HG02885 (cell line): ENCODE measurements around the gene ISL2.

Source experiments
- ATAC-seq: cut with Tn5 transposase; IDR thresholded peaks from one replicate; pipeline ENCODE4 v1.9.1; 2021; ENCODE audit warnings: mild to moderate bottlenecking; ENCODE audit not compliant: unreplicated experiment, poor library complexity

The ISL2 gene

DNA sequence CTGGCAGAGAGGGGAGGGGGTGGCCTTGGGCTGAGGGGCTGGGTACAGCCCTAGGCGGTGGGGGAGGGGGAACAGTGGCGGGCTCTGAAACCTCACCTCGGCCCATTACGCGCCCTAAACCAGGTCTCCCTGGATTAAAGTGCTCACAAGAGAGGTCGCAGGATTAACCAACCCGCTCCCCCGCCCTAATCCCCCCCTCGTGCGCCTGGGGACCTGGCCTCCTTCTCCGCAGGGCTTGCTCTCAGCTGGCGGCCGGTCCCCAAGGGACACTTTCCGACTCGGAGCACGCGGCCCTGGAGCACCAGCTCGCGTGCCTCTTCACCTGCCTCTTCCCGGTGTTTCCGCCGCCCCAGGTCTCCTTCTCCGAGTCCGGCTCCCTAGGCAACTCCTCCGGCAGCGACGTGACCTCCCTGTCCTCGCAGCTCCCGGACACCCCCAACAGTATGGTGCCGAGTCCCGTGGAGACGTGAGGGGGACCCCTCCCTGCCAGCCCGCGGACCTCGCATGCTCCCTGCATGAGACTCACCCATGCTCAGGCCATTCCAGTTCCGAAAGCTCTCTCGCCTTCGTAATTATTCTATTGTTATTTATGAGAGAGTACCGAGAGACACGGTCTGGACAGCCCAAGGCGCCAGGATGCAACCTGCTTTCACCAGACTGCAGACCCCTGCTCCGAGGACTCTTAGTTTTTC lies 4.9 kb downstream of the ISL2 start:
- no peak for ATAC-seq

DNA sequence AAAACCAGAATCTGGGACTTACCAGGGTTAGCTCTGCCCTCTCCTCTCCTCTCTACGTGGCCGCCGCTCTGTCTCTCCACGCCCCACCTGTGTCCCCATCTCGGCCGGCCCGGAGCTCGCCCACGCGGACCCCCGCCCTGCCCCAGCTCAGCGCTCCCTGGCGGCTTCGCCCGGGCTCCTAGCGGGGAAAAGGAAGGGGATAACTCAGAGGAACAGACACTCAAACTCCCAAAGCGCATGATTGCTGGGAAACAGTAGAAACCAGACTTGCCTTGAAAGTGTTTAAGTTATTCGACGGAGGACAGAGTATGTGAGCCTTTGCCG lies 5.4 kb downstream of the ISL2 start:
- ATAC-seq, result no peak

DNA sequence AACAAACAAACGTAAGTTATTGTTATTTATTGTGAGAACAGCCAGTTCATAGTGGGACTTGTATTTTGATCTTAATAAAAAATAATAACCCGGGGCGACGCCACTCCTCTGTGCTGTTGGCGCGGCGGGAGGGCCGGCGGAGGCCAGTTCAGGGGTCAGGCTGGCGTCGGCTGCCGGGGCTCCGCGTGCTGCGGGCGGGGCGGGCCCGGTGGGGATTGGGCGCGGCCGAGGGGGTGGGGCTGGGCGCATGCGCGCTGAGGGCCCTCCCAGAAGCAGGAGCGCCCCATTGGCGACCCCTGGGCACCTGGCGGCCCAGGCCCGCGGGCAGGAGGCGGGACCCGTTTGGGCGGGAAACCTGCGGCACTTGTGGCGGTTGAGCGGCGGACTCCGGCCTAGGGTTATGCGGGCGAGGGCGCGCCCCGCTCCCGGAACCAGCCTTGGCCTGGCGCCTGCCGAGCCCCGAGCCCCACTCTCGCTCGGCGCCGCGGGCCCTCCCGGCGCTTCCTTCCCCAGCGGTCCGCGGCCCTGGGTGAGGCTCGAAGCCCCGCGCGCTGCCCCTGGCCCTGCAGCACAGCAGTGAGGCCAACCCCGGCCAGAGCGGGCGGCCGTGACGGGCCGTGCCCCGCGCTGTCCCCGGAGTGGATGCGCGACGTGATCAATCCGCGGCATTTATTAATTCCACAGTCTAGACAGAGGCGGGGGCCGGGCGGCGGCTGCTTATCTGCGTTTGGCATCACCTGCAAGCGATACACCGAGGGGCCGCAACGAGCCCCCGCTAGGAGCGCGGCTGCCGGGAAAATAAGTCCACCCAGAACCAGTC lies 6.0 kb downstream of the ISL2 start:
- no peak for ATAC-seq

DNA sequence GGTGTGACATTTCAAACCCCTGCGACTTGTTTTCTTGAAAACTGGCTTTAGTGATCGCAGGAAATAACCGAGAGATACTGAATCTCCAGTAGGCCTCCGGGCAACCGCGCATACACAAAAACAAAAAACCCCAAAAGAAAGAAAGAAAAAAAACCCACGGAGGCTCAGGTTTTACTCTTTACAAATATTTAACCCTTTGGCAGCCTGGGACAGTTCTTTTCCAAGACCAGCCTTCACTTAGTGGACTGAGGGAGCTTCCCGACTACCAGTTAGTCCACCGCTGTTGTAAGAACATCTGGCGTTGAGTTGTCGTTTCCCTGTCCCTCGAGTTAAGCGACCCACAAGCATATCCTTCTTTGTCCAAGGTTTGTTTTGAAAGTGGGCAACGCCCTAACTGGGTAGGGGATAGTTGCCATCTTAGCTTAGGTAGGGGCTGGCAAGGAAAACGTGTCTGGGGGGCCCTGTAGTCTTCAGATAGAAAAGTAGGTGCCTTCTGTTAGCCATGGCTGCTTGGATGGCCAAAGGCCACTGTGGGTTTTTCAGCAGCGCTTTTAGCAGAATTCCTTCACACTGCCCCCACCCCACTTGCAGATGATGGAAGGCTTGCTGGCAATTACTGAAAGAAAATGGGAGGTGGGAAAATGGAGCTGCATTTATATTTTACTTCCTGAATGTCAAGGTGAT lies 6.9 kb downstream of the ISL2 start:
- no peak for ATAC-seq

DNA sequence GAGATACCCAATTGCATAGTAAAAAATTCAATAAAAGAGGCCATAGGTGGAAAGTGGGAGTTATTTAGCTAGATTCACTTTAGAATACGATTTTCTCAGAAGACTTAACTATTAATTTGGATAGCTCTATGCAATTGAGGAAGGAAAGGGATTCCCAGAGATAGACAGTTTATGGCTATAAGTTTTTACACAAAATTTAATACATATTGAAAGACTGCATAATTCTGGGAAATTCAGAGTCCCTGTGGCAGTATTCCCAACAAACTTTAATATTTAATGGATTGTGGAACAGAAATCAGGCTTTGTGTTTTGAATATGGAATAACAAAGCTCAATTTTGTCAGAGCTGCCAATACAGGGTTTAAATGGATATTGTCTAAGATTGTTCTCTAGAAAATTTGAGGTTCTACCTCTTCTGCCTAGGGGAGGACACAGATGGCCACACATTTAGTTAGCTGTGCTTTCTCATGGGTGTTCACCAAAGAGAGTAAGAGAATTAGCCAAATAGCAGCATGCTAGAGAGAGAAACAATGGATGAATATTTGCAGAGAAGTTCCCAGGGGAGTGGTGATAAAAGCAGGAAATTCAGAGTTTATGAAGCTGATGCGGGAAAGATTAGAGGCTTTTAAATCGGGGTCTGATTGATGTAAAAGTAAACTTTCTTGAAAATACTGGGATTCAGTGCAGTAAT lies 8.5 kb downstream of the ISL2 start:
- ATAC-seq, result no peak

DNA sequence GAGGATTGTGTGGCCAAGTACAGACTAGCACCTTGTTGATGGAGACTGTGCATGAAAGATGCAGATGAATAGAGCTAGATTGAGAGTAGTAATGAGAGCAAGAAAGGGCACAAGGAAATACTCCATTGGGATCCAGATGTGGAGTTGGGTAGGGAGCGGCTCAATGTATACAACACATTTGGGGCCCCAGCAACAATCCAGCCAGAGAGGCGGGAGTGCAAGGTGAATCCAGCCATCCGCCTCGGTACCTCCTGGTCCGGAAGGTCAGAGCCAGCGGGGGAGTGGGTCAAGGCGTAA lies 9.0 kb downstream of the ISL2 start:
- ATAC-seq, result no peak

DNA sequence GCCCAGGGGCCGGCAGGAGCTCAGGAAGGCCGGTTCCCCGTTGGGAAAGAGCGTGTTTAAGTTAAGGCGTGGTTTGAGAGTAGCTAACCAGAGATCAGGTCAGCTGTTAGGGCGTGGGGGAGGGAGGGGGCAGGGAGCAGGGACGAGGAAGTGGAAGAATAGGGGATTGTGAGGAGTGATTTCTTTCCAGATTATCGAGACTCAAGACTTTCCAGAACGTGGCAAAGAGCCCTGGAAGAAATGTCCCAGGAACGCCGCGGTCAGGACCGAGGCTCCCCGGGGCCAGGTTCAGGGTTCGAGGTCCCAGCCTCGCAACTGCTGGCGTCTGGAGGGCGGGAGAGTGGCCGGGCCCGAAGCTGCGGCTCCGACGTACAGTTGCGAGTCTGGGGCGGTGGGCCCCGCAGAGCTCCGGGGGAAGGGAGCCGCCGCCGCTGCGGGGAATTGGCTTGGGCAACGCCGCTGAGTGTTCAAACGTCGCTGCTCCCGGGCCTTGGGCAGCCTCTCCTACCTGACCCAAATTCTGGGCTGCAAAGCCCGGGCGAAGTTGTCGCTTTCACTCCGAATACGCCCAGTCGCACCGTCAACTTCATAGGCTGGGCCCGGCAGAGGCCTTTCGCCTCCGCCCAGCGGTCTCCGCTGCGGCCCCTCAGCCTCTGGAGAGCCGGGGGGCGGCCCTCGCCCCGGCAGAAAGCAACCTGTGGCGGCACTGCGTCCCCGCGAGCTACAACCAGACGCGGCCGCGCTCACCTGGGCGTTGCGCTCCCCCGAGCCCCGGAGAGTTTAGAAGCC lies 9.5 kb downstream of the ISL2 start:
- ATAC-seq, result no peak

DNA sequence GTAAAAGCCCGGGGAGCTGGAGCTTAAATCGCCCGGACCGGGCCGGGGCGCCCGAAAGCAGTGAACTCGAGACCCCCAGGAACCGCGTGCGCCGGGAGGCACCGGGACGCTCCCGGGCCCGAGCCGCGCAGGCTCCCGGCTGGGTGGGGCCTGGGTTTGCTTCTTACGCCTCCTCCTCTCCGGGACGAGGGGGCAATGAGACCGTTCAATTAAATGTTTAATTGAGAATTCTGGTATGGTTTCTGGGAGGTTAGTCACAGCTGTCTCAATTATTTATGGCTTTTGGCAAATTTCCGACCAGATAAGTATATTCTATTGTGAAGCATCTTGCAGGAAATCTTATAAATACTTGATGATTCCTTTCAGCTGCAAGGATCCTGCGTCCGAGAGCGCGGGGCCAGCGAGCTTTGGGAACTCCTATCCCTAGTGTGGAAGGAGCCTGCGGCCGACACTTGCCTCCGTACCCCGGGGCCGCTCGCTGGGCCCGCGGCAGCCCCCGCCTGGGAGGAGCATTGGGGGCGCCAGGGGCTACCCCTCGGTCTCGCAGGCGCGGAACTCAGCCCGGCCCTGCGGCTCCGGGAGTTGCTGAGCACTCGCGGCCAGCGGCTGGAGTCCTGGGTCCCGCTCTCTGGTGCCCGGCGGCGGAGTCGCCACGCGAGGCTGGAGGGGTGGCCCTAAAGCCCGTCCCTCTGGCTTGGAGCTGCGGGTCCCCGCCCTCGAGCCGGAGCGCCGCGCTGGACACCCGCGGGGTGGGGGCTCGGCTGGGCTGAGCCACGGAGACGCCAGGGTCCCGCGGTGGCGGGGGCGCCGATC lies 10.3 kb downstream of the ISL2 start:
- no peak for ATAC-seq

DNA sequence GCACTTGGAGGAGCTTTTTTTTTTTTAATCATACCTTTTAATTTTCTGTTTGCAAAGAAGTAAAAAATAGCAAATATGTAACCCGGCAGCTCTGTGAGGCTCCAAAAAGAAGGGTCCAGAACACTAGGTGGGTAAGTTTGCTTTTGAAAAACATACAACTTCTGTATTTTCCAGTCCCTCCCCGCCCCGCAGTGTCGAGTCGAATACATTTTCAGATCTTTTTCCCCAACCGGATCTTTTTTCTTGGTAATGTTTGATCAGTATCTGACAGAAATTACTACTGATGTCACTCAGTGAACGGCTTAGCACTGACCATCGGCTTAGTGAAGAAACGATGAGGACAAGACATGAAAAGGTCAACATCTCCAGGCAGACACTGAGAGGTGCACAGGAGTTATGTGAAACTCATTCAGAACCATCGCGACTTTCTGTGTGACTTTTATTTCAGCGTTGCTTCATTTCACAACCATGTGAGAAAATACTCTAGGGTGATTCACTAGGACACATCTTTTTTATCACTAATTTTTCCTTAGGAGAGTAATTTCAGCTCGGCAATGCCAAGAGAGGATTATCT lies 11.0 kb downstream of the ISL2 start:
- no peak for ATAC-seq

DNA sequence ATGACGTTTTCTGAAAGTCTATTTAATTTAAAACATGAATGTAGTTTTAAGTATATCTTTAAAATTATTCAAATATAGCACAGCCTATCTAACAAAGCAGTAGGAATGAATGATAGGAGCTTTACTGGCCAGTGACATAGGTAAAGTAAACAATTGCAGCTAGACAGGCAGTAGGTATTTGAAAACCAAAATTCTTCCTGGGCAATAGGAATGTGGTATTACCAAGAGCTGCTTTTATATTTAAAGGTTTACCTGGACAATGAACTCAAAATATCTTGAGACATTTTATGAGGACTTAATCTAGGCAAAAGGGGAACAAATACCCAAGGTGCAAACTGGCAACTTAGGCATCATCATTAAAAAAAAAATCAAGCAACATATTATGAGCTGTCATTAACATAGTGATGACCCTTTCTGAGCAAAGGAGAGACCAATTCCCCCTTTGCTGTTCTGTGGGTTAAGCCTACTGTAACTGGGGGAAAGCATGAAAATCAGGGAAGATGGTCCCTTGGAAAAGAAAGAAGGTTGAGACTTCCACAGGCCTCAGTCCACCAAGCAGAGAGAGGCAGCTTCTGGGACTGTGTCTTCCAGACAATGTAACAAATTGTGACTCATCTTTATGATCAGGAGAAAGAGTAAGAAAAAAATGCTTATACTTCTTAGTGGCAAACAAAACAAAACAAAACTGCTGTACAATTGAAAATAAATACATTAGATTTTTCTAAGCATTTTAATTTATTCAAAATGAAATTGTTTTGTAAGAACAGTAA lies 12.9 kb downstream of the ISL2 start:
- no peak for ATAC-seq

DNA sequence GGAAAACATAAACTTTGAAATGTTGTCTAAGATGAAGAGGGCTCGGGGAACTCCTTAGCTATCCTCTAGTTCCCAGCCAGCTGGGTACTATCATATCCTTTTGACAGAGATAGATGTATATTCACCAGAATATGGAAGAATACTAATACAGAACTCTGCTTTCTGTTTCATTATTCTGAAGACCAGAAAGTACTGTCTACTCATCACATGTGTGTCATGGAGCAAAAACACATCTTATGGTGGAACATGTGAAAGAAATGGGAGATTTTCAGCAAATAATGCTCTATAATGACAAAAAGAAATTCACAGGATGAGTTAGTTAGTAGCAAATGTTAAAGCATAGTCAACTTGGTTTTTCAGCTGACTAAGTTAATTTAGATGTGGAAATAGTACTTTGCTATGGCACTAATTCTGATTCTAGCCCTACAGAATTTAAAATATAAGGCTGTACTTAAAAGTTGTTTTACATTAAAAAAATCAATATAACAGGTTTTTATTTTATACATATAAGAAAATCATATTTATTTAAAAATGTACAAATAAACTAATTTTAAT lies 16.5 kb downstream of the ISL2 start:
- ATAC-seq, result no peak

DNA sequence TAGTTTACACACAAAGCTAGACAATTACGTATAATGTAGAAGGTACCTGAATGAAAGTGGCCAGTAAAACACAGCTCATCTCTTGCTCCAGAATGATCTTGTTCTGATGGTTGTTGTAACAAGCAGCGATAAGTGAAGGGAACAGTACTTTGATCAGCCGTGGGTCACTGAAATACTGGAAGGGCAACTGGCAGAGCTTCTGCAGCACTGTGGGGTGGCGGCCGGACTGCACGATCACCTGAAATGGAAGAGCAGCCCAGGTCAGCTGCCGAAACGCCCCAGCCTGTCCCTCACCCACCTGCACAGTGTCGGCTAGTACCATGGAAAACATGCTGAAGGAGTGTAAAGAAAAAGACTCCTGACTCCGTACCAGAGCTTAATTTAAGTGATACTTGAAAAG lies 17.3 kb downstream of the ISL2 start:
- no peak for ATAC-seq

DNA sequence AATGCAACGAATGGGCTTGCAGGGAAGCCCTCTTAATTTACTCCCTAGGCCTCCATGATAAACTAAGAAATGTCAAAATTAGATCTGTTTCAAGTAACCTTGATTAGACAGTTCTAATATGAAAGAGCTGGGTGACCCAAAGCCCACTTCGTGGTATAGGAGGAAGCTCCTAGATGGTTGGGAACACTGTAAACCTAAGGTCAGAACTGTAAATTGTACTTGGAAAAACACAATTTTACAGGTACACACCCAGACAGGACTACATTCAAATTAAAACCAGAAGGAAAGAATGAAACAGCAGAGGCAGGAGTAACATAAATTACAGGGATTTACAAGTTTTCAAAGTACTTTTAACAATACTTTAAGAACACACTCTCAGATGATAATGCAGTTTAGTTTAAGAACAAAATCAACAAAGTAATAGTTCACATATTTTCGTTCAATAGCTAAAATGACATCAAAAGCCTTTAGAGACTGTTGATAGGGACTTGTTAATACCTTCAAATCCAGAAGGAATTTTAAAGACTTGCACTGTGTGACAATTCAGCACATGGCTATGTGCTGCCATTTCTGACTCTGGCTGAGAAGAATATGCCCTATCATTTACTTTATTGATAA lies 18.4 kb downstream of the ISL2 start:
- ATAC-seq, result no peak

DNA sequence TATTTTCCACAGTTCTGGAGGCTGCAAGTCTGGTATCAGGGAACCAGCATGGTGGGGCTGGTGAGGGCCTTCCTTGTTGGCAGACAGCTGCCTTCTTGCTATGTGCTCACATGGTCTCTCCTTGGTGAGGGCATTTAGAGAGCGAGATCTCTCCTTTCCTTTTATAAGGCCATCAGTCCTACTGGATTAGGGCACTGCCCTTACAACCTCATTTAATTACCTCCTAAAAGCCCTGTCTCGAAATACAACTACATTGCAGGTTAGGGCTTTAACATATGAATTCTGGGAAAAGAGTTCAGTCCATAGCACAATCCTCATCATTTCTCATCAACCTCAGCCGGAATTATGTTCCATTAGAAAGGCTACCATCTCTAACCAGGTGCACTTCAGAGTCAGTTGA lies 21.9 kb downstream of the ISL2 start:
- no peak for ATAC-seq

DNA sequence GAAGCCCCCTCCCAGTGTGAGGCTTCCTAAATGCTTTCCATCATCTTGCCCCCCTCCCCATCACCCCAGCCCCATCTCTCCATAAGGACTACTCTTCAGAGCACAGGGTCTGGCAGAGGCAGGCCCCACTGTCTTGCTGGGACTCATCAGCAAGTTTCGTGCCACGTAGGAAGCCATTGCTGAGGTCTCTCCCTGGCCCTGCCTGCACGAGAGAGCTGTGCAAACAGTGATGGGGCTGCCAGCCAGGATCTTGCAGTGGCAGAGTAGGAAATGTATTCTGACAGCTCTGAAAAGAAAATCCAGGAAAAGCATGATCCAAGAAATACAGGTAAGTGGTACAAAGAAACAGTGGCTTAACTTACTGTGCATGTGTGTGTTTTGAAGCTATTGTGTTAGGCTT lies 22.6 kb downstream of the ISL2 start:
- no peak for ATAC-seq

DNA sequence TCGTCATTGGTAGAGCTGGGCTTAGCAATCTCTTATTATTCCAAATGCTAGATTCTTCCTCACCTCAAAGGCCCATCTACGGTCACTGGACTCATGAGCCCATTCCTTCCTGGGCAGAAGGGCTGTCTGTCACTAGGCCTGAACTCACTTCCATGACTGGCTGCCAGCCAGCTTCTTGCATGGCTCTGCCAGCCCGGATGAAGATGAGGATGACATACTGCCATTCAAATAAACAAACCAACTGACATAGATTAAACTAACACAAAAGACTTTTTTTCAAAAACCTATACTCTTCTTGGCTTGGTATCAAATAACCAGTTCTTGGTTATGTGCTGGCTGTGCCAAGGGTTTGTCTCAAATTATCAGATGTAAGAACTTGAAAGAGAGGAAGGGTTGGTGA lies 23.8 kb downstream of the ISL2 start:
- no peak for ATAC-seq

DNA sequence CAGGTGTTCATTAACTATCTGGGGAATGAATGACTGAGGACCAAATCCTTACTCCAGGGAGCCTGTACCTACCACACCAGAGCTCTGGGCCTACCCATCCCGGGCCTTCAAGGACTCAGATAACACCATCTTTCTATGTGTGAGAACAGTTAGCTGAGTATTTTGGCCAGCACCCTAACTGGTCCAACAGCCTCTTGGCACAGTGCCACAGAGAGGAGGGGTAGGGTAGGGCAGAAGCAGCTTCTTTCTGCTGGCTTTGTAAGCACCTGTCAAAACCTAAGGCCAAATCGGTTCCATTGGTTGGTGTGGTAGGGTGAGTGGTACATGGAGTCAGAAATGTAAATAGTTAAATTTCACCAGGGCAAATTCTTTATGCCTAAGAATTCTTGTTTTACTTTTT lies 26.7 kb downstream of the ISL2 start:
- ATAC-seq, result no peak

DNA sequence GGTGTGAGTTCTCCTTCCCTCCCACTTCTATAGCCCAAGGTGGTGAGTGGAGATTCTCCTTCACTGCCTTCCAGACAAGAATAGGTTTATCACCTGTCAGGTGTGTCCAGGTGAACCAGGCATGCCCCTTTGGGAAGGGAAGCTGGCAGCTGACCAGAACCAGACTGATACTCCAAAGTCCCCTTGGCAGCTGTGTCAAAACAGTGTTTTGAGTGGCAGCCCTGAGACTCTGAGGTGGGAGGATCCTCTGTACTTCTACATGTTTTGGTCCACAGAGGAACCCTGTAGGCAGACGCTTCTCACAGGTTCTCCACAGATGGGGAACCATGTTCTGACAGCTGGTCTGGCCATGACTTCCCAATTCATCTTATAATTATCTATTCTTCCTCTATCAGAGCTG lies 30.1 kb downstream of the ISL2 start:
- no peak for ATAC-seq
